Endothelial cell of umbilical vein (primary cell): Measurements from ENCODE around the gene MARK3. TPM values are rescaled to one million over a fixed set of nuclear protein-coding genes. Genes with fewer than 3 reads are reported as not detected.

Source experiments
- BruUV-seq: library from RNA; stranded (reverse); fragments of 400-500 nt; replicated peaks from 2 replicates; lab custom pipeline; 2021; lab: Mats Ljungman, UMichigan
- CTCF ChIA-PET: fragments of 300-600, 350-600 bp; sonication (Branson Sonifier 250); formaldehyde crosslinking; loops from one replicate; lab custom pipeline; 2021; ENCODE audit warnings: antibody characterized with exemption, inconsistent platforms; lab: Charles Lee
- POLR2A ChIA-PET: fragments of 300-600, 350-600 bp; sonication (Branson Sonifier 250); formaldehyde crosslinking; loops from one replicate; lab custom pipeline; 2021; ENCODE audit warnings: antibody characterized with exemption, inconsistent platforms; lab: Charles Lee
- DNase-seq: peaks from one replicate; pipeline ENCODE4 v3.0.0-alpha.2; 2011; ENCODE audit warnings: low read depth, low spot score
- FAIRE-seq: peaks from 2 replicates; lab custom pipeline; 2011; peaks lifted over from hg19 to GRCh38; lab: Jason Lieb, UNC
- H2AFZ ChIP-seq: 2 replicates; pipeline ENCODE4 v1.6.0; 2012; ENCODE audit warnings: low read depth, low read length, control low read depth, inconsistent platforms
- H3K27ac ChIP-seq: 2 replicates; pipeline ENCODE4 v1.5.1; 2011; ENCODE audit warnings: low read depth, mild to moderate bottlenecking, control low read depth, low read length, moderate library complexity; ENCODE audit not compliant: insufficient read depth
- H3K27me3 ChIP-seq, 2 experiments: 2 replicates each; pipeline versions ENCODE4 v1.6.0 to v1.6.1; 2011; ENCODE audit warnings: low read length in 2 of 2, mixed read lengths in 1 of 2; ENCODE audit not compliant: control insufficient read depth in 2 of 2, insufficient read depth in 2 of 2
- H3K36me3 ChIP-seq, 2 experiments: 2 replicates in 1 of 2; 3 replicates in 1 of 2; pipeline ENCODE4 v1.5.1; 2011; ENCODE audit warnings: low read length in 2 of 2, mild to moderate bottlenecking in 1 of 2, moderate library complexity in 1 of 2; ENCODE audit not compliant: control insufficient read depth in 2 of 2, insufficient read depth in 2 of 2; ENCODE audit errors: extremely low read depth in 1 of 2
- H3K4me1 ChIP-seq: 3 replicates; pipeline ENCODE4 v1.5.1; 2011; ENCODE audit warnings: mild to moderate bottlenecking, low read length; ENCODE audit not compliant: control insufficient read depth, insufficient read depth; ENCODE audit errors: extremely low read depth
- H3K4me2 ChIP-seq: 2 replicates; pipeline ENCODE4 v1.6.1; 2011; ENCODE audit warnings: low read length, control low read depth, mixed read lengths; ENCODE audit not compliant: insufficient read depth
- H3K4me3 ChIP-seq, 3 experiments: fragments of 200-600 bp in 1 of 3; sonication (generic), shearing (Covaris generic) in 1 of 3; replicated peaks in 1 of 3; 2 replicates each; pipeline ENCODE4 v1.5.1; 2011 to 2016; ENCODE audit warnings: control low read depth in 3 of 3, low read length in 3 of 3, mild to moderate bottlenecking in 2 of 3, inconsistent platforms in 1 of 3, low read depth in 1 of 3, moderate library complexity in 1 of 3; ENCODE audit not compliant: insufficient read depth in 1 of 3
- H3K79me2 ChIP-seq: 2 replicates; pipeline ENCODE4 v1.6.0; 2012; ENCODE audit warnings: low read length, inconsistent platforms; ENCODE audit not compliant: control insufficient read depth, insufficient read depth
- H3K9ac ChIP-seq: replicated peaks from 2 replicates; pipeline ENCODE3; 2011; ENCODE audit warnings: low read length, control low read depth; ENCODE audit not compliant: insufficient read depth; ENCODE audit errors: extremely low read depth
- H3K9me1 ChIP-seq: replicated peaks from 3 replicates; pipeline ENCODE4 v1.6.0; 2011; ENCODE audit warnings: mild to moderate bottlenecking, low read length; ENCODE audit not compliant: control insufficient read depth, insufficient read depth; ENCODE audit errors: extremely low read depth
- H3K9me3 ChIP-seq: replicated peaks from 2 replicates; pipeline ENCODE4 v1.5.1; 2012; ENCODE audit warnings: low read length, inconsistent platforms; ENCODE audit not compliant: control insufficient read depth, insufficient read depth
- H4K20me1 ChIP-seq: replicated peaks from 2 replicates; pipeline ENCODE3; 2011; ENCODE audit warnings: mild to moderate bottlenecking, low read length; ENCODE audit not compliant: control insufficient read depth, insufficient read depth; ENCODE audit errors: extremely low read depth
- EZH2 ChIP-seq: IDR thresholded peaks from 2 replicates; pipeline ENCODE4 v1.6.1; 2012; ENCODE audit warnings: borderline replicate concordance, low read depth, mild to moderate bottlenecking, moderate library complexity, low read length, inconsistent platforms; ENCODE audit not compliant: severe bottlenecking
- FOS ChIP-seq: IDR thresholded peaks from 2 replicates; pipeline ENCODE4 v1.6.1; 2011; ENCODE audit warnings: mild to moderate bottlenecking, low read length, moderate library complexity, borderline replicate concordance; ENCODE audit not compliant: insufficient read depth
- GATA2 ChIP-seq: IDR thresholded peaks from 2 replicates; pipeline ENCODE4 v1.7.0; 2011; ENCODE audit warnings: low read depth, mild to moderate bottlenecking, moderate library complexity, mixed read lengths, low read length; ENCODE audit not compliant: insufficient read length, insufficient read depth
- JUN ChIP-seq: IDR thresholded peaks from 2 replicates; pipeline ENCODE4 v1.6.1; 2011; ENCODE audit warnings: borderline replicate concordance, low read depth; ENCODE audit not compliant: insufficient read length, insufficient read depth
- MYC ChIP-seq: IDR thresholded peaks from one replicate; pipeline ENCODE4 v1.6.1; 2011; ENCODE audit warnings: mild to moderate bottlenecking, low read depth, low read length
- POLR2A ChIP-seq: IDR thresholded peaks from 2 replicates; pipeline ENCODE4 v1.6.1; 2012; ENCODE audit warnings: low read depth, mild to moderate bottlenecking, control low read depth, low read length
- POLR2AphosphoS5 ChIP-seq: IDR thresholded peaks from 2 replicates; pipeline ENCODE4 v1.6.1; 2012; ENCODE audit warnings: low read depth, mild to moderate bottlenecking, control low read depth, low read length, moderate library complexity; ENCODE audit not compliant: insufficient read depth
- dilution Hi-C: fragments of 300-500 bp; cut with MboI; formaldehyde crosslinking; loops from one replicate; pipeline ENCODE4 v1.15.0; 2019; ENCODE audit warnings: low sequenced_read_pairs; ENCODE audit not compliant: extremely low pct_ligation_motif_present
- intact Hi-C: fragments of 100-400 bp; cut with micrococcal nuclease; formaldehyde crosslinking; loops from one replicate; pipeline ENCODE4 v1.10.0; 2022
- polyA plus RNA-seq, 4 experiments: library from polyadenylated mRNA; depleted of rRNA in 3 of 4; stranded (reverse) in 3 of 4; unstranded in 1 of 4; fragments of >200 nt; gene quantifications; 2 replicates each; pipeline versions ENCODE4 v1.2.1 to v1.2.3, GENCODE V29; 2011 to 2012; ENCODE audit warnings: missing spikeins in 1 of 4
- total RNA-seq: library from RNA; stranded (reverse); gene quantifications from 2 replicates; pipeline ENCODE4 v1.2.3, GENCODE V29; 2021
- TF ChIP-seq, protein P1 (sequence below), 2 donors: IDR thresholded peaks; 1 replicate in 1 of 2; 2 replicates in 1 of 2; pipeline ENCODE4 v1.5.1; 2011; ENCODE audit warnings: low read length in 2 of 2, mild to moderate bottlenecking in 2 of 2, moderate library complexity in 2 of 2, control low read depth in 1 of 2, inconsistent platforms in 1 of 2, low read depth in 1 of 2; ENCODE audit not compliant: insufficient read depth in 1 of 2; ENCODE audit errors: extremely low read depth in 1 of 2
- TF ChIP-seq, protein P2 (sequence below): IDR thresholded peaks from 2 replicates; pipeline ENCODE4 v1.6.1; 2011; ENCODE audit not compliant: insufficient read depth, insufficient read length

The MARK3 gene
- total and polyA plus RNA-seq, 2 donors (not counting 3 experiments of a cell fraction or from before 2014, with no cell fraction given): 46.6 to 96.1 TPM

DNA sequence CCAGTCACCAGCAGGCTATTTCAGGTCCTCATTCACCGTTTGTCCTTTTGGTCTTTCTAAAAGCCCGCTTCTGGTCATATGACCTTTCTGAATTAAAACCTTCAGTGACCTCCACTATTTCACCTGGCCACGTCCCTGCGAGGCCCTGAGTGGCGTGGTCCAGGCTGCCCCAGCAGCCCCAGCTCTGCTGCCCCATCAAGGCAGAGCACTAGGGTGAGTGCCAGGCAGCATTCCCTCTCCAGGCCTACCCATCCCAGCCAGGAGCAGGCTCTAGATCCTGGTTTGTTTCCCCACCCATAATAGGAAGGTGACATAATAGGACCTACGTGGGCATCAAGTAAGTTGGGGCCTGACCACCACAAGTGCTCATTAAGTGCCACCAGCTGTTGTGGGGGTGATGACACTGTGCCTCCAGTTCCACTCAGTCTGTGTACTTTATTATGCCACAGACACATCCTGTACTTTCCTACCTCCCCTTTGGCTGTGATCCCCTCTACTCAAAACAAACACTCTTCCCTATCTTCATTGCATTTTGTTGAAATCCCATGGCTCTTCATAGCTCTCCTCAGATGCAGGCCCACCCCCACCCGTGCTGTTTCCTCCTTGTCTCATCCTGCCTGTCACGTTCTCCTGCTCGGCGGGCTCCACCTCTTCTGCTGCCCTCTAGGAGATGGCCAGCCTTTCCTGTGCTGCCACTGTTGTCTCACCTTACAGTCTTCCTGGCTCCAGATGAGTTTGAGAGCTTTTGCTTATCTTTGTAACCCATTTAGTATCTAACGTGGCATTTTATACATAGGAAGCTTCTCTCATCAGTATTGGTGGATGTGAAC, 116.0 kb downstream of the MARK3 start:
- H3K79me2 ChIP-seq: no peaks in the 10 kb centered on the region
- no peaks in the 10 kb centered on the region for H3K4me1 ChIP-seq
- H3K9ac ChIP-seq: no peak overlapping the region
- no TSS peak for BruUV-seq
- DNase-seq: no peak
- dilution Hi-C loops: no loop called here
- no peak for TF ChIP-seq EZH2
- no peak for TF ChIP-seq FOS
- no peak for TF ChIP-seq POLR2A
- TF ChIP-seq GATA2: no peak
- TF ChIP-seq, protein P1, sequence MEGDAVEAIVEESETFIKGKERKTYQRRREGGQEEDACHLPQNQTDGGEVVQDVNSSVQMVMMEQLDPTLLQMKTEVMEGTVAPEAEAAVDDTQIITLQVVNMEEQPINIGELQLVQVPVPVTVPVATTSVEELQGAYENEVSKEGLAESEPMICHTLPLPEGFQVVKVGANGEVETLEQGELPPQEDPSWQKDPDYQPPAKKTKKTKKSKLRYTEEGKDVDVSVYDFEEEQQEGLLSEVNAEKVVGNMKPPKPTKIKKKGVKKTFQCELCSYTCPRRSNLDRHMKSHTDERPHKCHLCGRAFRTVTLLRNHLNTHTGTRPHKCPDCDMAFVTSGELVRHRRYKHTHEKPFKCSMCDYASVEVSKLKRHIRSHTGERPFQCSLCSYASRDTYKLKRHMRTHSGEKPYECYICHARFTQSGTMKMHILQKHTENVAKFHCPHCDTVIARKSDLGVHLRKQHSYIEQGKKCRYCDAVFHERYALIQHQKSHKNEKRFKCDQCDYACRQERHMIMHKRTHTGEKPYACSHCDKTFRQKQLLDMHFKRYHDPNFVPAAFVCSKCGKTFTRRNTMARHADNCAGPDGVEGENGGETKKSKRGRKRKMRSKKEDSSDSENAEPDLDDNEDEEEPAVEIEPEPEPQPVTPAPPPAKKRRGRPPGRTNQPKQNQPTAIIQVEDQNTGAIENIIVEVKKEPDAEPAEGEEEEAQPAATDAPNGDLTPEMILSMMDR (IDR thresholded peaks at IDR 0.05; ENCODE audit: extremely low read depth in 1 of 2, insufficient read depth in 1 of 2, low read depth in 1 of 2, low read length in 2 of 2): no peak
- TF ChIP-seq, protein P2, sequence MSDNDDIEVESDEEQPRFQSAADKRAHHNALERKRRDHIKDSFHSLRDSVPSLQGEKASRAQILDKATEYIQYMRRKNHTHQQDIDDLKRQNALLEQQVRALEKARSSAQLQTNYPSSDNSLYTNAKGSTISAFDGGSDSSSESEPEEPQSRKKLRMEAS: no peak
- TF ChIP-seq POLR2AphosphoS5: no peak
- TF ChIP-seq MYC: no peak
- TF ChIP-seq JUN: no peak
- peaks cover 17 to 25% of the 10 kb centered on the region in 2 experiments for H3K36me3 ChIP-seq
- no peak for FAIRE-seq
- H3K27ac ChIP-seq: no peak overlapping the region
- no peak overlapping the region for H3K4me2 ChIP-seq
- no peaks in the 10 kb centered on the region for H3K9me3 ChIP-seq
- H3K9me1 ChIP-seq: no peaks in the 10 kb centered on the region
- no peak overlapping the region for H3K4me3 ChIP-seq
- H3K27me3 ChIP-seq: no peaks in the 10 kb centered on the region
- intact Hi-C loops: no loop called here
- H2AFZ ChIP-seq: no peak overlapping the region
- CTCF ChIA-PET: interaction anchor here (3.9 kb wide), 1 partner anchor 45 kb away, joined by 34 read pairs; no protein-coding TSS in a partner anchor
- POLR2A ChIA-PET: no interaction called here
- H4K20me1 ChIP-seq: no peaks in the 10 kb centered on the region
